GM18508 (cell line): ENCODE data around the gene COL28A1.
"Not testable (repeated sequence)": the region's sequence is repeated elsewhere in the genome, so short reads cannot be mapped to it uniquely, and the experiment has no call there.

ENCODE experiments used
- ATAC-seq: cut with Tn5 transposase; IDR thresholded peaks from one replicate; pipeline ENCODE4 v1.9.1; 2021; ENCODE audit warnings: moderate number of reproducible peaks; ENCODE audit not compliant: insufficient read depth, unreplicated experiment

The COL28A1 gene

DNA sequence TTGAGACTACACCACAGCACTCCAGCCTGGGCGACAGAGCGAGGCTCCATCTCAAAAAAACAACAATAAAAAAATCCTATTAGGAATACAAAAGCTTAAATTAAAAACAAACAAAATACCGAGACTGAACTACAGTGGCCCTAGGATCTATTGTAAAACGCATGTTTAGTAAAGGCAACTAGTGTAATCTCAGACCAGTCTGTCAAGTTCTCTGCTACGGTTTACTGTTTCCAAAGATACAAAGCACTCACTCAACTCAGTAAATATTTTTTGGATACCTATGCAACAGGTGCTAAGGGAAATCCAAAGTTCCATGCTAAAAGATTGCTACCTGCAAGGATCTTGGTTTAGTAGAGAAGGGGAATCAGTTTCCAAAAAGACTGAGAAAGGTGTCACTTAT lies 27.6 kb upstream of the COL28A1 start:
- no peak for ATAC-seq

DNA sequence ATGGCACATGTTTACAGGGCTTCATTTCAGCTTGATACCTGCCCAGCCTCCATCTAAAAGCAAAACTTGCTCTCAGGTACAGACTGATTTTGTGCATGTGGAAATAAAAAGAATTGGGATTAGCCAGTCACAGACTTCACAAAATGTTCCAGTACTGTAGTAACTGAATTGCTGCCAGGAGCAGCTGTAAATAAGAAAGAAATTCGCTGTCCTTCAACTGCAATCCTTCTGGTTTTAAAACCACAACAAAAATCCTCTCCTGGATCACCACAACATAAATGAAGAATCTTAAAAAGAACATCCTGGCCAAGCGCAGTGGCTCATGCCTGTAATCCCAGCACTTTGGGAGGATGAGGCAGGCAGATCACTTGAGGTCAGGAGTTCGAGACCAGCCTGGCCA lies 27.1 kb upstream of the COL28A1 start:
- no peak for ATAC-seq

DNA sequence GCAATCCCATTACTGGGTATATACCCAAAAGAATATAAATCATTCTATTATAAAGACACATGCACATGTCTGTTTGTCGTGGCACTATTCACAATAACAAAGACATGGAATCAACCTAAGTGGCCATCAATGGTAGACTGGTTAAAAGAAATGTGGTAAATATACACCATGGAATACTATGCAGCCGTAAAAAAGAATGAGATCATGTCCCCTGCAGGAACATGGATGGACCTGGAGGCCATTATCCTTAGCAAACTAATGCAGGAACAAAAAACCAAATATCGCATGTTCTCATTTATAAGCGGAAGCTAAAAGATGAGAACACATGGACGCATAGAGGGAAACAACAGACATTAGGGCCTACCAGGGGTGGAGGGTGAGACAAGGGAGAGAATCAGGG lies 25.9 kb upstream of the COL28A1 start:
- not testable (repeated sequence) for ATAC-seq

DNA sequence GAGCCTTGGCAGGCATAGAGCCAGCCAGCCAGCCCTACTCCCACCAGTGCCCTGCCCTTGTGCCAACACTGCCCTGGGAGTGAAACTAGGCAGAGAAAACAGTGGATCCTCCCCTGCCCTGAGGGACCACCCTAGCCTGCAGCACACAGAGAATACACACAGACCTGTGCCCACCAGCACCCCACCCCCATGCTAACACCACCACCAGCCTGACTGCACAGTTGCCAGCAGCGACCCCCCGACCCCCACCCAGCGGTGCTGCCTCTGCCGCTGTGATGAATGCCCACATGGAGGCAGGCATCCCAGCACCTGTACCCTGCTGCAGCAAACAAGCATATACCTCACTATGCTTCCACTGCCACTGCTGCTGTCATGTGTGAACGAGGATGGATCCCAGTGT lies 21.6 kb upstream of the COL28A1 start:
- no peak for ATAC-seq

DNA sequence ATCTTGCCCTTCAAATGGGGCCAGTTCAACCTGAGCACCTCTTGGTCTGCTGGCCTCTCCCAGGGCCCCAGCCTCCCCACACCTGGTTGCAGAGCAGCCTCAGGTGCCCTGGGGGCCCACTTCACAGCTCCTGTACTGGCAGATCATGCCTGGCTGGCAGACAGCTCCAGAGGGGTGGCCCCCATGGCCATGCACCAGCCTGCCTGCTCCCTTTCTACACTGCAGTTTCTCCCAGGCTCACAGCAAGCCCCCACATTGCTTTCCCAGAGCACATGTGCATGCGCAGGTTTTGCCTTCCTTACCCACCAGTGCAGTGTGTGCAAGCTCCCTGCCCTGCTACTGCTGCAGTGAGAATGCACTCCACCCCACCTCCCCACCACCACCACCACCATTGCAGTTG lies 21.2 kb upstream of the COL28A1 start:
- ATAC-seq: no peak

DNA sequence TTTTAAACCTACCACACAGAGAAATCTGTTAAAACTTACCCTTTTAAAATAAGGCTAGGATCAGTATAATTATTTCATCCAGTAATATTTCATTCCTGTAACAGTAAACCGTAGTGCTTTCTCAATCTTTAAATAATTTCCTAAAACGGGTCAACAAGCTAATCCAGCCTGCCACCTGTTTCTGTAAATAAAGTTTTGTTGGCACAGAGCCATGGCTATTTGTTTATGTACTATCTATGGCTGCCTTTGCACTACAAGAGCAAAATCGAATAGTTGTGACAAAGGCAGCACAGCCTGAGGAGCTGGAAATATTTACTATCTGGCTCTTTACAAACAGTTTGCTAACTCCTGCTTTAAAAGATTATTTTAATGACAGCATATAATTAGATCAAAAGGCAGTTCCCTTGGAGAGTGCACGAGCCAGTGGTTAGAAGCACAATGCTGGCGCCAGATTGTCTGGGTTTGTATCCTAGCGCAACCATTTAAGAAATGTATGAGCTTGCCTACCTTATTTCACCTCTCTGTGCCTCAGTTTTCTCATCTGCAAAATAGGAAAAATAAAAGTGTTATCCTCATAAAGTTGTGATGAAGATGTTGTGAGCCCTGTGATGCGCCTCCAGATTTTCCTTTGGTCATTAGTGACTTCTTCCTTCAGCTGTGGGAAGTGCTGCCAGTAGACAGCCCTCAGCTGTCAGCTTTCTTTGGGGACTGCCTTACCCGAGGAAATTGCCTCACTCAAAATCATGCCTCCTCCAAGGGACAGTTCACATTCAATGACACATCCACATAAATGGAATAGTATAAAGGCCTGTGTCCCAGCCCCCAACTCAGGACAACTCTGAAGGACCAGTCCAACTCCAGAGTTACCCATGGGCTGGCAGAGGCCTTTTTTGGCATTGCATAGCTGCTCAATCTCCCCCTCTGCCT lies 19.2 kb upstream of the COL28A1 start:
- no peak for ATAC-seq

DNA sequence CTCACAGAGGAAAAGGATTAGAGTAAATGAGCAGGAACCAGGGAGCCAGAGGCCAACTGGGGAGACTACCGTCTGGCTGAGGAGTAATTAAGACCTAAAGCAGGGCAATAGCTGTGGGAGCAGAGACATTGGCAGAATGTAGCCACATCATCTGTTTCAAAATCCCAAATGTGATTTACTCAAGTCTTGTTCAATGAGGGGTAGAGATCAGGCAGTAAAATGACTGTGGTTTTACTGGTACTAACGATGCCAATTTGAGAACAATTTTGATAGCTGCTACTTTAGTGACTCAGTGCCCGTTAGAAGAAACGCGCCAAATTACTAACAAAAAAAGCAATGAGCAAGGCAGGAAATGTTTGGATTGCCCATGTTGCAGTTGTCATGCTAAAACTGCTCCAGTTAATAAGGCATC lies 18.4 kb upstream of the COL28A1 start:
- ATAC-seq: no peak

DNA sequence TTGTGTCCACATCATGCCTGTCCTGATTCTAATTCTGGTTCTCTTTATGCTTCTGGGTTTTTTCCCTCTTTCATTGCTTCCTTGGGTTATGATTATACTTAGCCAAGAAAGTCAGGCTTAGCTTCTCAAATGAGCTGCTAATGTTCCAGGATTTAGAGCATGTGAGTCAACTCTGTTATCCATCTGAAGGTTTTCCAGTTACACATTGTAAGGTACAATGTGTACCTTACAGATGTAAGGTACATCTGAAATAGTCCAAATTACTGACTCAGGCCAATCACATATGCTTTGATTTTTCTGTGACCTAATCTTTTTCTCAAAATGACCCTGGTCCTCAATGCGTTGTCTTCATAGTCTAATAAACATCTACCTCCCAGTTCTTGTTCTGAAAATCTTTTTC lies 17.7 kb upstream of the COL28A1 start:
- no peak for ATAC-seq

DNA sequence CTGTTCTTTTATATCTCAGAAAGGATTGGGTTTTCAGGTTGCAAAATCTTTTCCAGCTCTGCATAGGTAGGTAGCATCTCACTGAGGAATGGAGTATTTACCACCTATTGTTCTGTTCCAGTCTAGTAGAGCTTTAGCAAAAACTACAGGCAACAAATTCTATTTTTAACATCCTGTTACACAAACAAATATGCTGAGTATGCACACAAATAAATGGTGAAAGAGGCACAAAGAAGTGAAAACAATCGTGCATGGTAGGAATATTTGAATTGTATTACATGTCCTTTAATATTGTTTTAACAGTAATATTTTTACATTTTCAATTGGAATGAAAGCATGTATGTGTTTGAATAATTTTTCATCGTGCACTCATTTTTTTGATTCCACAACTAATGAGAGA lies 16.5 kb upstream of the COL28A1 start:
- ATAC-seq: no peak

DNA sequence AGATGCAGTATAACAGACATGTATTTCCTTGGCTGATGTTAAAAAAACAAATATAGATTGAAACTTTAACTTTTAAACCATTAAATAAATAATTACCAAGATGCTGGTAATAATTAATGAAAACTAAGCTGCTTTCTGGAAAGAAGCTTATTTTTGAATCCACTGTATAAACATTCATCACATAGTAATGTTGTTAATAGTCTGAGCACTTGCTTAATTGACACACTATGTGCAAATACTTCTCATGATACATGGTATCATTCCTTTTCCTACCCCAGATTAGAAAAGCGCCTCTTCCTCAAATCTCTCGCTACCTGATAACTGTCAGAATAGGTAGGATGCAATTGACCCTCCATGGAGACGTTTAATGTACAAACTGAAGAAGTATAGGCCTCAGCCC lies 15.0 kb upstream of the COL28A1 start:
- ATAC-seq: no peak

DNA sequence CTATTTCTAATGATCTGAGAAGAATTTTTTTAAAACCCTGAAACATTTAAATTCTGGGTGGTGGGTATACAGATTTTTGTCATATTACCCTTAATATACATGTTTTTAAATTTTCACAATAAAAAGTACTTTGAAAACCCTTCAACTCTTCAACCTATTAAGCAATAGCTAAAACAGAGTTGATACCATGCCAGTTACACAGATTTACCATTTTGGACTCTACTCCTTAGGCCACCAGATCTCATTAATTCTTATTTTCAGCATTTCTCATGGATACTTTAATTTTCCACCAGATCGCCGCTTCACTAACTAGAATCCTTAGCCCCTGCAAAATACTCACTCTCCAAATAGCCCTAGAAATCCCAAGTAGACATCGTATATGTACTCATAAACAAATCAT lies 12.7 kb upstream of the COL28A1 start:
- ATAC-seq: no peak

DNA sequence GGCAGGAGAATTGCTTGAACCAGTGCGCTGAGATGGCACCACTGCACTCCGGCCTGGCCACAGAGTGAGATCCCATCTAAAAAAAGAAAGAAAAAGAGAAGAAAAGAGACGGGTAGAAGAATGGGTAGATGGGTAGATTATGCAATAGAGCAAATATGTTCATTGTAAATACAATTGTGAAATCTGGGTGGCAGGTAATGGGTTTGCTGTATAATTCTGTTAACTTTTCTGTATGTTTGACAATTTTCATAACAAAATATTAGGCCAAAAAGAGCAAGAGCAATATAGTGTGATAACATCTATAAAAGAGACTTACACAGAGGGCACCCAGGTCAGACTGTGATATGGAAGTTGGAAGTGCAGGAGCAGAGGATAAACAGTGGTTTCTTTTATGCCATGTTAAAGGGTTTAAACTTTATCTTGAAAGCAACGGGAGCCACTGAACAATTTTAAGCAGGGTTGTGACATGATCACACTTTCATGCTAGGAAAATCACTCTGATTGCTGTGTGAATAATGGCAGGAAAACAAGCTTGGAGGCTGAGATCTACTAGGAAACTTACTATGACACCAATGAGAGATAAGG lies 6.7 kb upstream of the COL28A1 start:
- ATAC-seq: no peak

DNA sequence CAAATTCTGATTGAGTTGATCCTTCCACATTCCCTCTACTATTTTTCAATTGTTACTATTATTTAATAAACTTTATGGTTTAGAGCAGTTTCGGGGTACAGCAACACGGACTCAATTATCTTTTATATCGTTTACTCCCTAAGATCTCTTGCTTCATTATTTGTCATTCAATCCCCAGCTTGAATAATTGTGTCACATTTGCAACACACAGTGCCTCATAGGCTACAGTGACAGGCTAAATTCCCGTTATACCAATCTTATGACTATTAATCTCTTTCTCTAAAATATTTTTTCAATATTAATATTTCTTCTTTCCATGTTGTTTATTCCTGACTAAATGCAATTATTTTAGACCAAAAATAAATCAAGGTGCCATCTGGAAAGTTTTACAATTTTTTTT lies 4.0 kb upstream of the COL28A1 start:
- no peak for ATAC-seq

DNA sequence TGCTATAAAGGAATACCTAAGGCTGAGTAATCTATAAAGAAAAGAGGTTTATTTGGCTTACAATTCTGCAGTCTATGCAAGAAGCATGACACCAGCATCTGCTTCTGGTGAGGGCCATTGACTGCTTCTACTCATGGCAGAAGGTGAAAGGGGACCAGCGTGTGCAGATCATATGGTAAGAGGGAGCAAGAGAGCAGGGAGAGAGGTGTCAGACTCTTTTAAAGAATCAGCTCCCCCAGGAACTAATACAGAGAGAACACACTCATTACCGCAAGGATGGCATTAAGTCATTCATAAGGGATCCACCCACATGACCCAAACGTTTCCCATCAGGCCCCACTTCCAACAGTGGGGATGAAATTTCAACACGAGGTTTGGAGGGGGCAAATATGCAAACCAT lies 3.5 kb upstream of the COL28A1 start:
- no peak for ATAC-seq

DNA sequence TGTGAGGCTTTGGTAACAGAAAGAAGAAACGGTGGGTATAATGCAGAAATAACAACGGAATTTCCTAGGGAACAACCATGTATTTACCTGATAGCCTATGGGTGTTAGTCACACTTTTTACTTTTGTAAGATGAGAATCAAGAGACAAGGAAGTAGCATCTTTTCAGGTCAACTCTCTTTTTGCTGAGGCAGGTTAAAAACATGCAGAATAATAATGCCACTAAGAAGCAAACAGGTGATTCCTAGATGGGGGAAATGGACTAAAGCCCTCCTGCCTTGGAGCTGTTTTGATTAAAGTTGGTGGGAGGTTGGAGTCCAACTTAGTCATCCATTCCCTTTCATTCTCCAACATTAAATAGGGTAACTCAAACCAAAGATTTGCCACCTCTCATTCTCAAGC lies 2.0 kb upstream of the COL28A1 start:
- ATAC-seq: no peak

DNA sequence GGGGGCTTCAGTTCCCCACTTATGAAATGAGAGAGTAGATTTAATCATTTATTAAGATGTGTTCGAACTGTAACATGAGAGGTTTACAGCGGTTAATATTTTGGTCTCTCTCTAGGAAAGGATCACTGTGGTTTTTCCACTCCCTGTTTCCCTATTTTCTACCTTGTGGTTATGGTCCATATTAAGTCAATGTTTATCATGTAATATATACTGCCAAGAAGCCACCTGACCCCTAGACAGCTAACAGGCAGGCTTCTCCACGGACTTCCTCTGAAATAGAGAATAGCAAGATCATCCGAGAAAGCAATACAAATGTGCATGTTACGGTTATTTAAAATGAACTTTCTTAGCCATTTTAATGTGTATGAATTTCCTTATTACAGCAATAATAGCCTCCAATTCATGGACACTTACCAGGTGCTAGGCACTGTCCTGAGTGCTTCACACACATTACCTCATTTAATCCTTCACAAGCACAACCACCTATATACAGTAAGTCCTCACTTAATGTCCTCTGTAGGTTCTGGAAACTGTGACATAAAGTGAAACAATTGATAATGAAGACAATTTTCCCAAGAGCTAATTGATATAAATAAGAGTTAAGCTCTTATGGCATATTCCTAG lies 835 bp upstream of the COL28A1 start:
- no peak for ATAC-seq

DNA sequence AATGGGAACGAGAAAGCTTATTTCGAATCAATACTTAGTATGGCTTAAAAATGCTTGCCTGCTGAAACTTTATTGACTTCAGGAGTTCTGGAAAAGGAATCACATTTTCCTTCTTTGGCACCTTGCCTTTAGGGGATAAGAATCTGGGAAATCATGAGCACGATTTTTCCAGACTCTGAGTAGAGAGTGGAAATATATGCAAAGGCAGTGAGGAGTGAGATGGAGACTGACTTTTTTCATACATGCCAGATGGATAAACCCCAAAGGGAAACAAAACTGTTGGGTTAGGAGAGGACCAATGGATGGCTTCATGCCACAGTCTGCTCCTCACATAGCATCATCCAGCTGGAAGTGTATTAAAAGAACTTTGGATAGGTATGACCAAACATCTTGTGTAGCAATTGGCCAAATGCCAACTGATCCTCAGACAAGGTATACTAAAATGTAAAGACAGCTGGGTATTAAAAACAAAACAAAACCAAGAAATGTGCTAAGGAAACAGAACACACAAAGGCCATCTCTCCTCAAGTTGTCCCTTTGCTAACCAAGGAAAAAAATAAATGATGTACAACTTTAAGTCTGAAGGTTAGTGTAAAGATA lies 1.7 kb downstream of the COL28A1 start:
- no peak for ATAC-seq

DNA sequence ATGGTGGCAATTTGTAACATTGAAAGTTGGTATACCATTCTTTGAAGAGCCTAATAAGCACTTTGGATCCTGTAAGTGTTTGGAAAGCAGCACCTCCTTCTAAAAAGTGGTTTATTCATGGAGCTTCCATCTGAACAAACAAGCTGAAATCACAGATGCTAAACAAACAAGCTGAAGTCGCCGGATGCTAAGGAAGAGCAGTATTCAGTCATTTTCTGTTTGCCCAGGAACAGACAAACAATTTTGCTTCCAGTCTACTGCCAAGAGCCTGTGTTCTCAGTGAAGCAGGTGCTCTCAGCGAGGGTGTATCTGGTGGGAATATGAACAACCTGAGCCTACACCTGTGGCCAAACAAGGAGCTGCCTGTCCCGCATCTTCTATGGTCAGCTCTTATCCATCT lies 6.3 kb downstream of the COL28A1 start:
- no peak for ATAC-seq

DNA sequence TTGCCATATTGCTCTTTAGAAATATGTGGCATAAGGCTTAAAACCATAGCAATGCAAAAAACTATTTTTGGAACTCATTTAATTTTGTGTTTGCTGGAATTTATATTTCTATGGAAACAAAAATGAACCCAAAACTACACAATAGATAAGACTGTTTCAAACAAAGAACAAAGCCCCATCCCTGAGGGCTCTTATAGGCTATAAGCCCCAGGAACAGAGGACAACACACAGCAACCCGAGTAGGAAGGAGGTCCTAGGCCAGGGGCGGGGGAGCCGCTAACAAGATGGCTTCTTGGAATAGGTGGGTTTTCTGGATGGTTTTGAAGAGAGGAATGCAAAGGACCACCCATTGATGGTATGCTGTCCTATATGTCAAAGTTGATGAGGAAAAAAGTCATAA lies 8.6 kb downstream of the COL28A1 start:
- no peak for ATAC-seq

DNA sequence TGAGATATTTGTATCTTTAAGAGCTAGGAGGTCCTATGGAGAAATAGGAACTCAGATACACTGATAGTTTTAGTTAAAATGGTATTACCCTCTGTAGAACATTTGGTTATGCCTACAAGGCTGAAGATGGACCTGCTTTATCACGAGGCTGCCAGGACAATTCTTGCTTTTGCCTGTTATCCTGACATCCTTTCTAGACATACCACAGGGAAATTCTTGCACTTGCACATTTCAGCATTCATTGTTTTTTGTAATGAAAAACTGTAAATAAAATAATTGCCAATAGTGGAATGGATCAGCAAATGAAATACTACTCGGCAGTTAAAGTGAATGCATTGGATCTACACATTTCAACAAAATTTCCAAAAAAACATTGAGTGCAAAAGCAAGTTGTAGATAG lies 9.7 kb downstream of the COL28A1 start:
- no peak for ATAC-seq

DNA sequence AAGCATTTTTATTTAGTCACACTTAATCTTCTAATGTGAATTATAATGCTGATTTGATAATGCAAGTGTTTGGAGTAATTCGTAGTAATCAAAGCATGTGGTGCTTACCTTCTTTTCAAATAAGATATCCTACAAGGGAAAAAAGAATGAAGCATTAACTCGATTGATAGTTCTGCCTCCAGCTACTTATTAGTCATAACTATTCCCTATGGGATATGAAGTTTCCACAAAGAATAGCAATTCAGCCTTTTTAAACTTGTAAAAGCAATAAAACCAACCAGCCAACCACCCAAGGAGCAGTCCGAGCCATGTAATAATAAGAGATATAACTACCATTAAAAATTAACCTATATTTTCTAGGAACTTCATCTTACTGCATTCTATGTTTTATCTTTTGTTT lies 11.6 kb downstream of the COL28A1 start:
- no peak for ATAC-seq
